ENCODE results near the gene MYL7.
"Not testable (repeated sequence)": the region's sequence is repeated elsewhere in the genome, so short reads cannot be mapped to it uniquely, and the experiment has no call there.

The MYL7 gene

GRCh38 chr7:44131173-44132029 is 9.7 kb downstream of the MYL7 start:
- no peak for DNase-seq (ENCODE audit: low read depth)

- no peak for DNase-seq (ENCODE audit: low read depth)
Measured at GRCh38 chr7:44128721-44129582, 12.2 kb downstream of the MYL7 start.

GRCh38 chr7:44127161-44127560 is 14.0 kb downstream of the MYL7 start:
- no peak for DNase-seq (ENCODE audit: low read depth)

GRCh38 chr7:44126574-44126973 is 14.6 kb downstream of the MYL7 start:
- DNase-seq (ENCODE audit: low read depth): not testable (repeated sequence)

GRCh38 chr7:44124822-44125202 is 16.3 kb downstream of the MYL7 start:
- no peak for DNase-seq (ENCODE audit: low read depth)

- peak; percentile 97 for DNase-seq (ENCODE audit: low read depth)
Measured at GRCh38 chr7:44123190-44124003, 17.7 kb downstream of the MYL7 start, which contains the start of gene POLD2. Gene POLD2, minus strand, starts transcription at chr7:44123548. Its CDS starts 1,495 bp downstream, at chr7:44122053.

GRCh38 chr7:44122529-44122928 is 18.6 kb downstream of the MYL7 start:
- DNase-seq (ENCODE audit: low read depth): no peak

GRCh38 chr7:44121761-44122420 is 19.2 kb downstream of the MYL7 start:
- DNase-seq (ENCODE audit: low read depth): no peak

- no peak for DNase-seq (ENCODE audit: low read depth)
Measured at GRCh38 chr7:44120395-44120794, 20.7 kb downstream of the MYL7 start.

- no peak for DNase-seq (ENCODE audit: low read depth)
Measured at GRCh38 chr7:44119829-44120380, 21.2 kb downstream of the MYL7 start.

- DNase-seq (ENCODE audit: low read depth): no peak
Measured at GRCh38 chr7:44117801-44118429, 23.2 kb downstream of the MYL7 start.

GRCh38 chr7:44116789-44117666 is 24.1 kb downstream of the MYL7 start:
- DNase-seq (ENCODE audit: low read depth): no peak

GRCh38 chr7:44116087-44116788 is 24.9 kb downstream of the MYL7 start:
- no peak for DNase-seq (ENCODE audit: low read depth)

GRCh38 chr7:44114586-44115310 is 26.4 kb downstream of the MYL7 start:
- DNase-seq (ENCODE audit: low read depth): no peak

- DNase-seq (ENCODE audit: low read depth): no peak
Measured at GRCh38 chr7:44113764-44114354, 27.3 kb downstream of the MYL7 start.

- DNase-seq (ENCODE audit: low read depth): no peak
Measured at GRCh38 chr7:44112997-44113763, 28.0 kb downstream of the MYL7 start.
